OCI-LY3 (cell line): ENCODE results near the gene TNF.

Source experiments
- CTCF ChIP-seq: fragments of 200-600, 300-600 bp; sonication (generic); IDR thresholded peaks from 2 replicates; pipeline ENCODE4 v1.5.1; 2014; ENCODE audit warnings: antibody characterized with exemption, low read length, low read depth
- EZH2phosphoT487 ChIP-seq: fragments of 200-600 bp; shearing (Covaris generic); IDR thresholded peaks from 2 replicates; pipeline ENCODE4 v1.6.1; 2018; ENCODE audit warnings: antibody characterized with exemption, mixed run types, low read depth

- TF ChIP-seq CTCF (no peak), EZH2phosphoT487 (no peak)
Observed at GRCh38 chr6:31538805-31539400, 36.5 kb upstream of the TNF start.
